Activated gamma-delta T cell treated with anti-CD3 and anti-CD28 coated beads, Interleukin-2, amount 50 U/mL, for 16 hours (primary cell): Measurements from ENCODE around the gene PTCD2.
"Not testable (repeated sequence)": the region's sequence is repeated elsewhere in the genome, so short reads cannot be mapped to it uniquely, and the experiment has no call there.

Experiments used
- DNase-seq: peaks from one replicate; pipeline ENCODE4 v3.0.0-alpha.2; 2020; ENCODE audit warnings: low read depth

PTCD2 gene

GRCh38 chr5:72298136-72298535, 22.0 kb upstream of the PTCD2 start:
- DNase-seq = not testable (repeated sequence)

DNA sequence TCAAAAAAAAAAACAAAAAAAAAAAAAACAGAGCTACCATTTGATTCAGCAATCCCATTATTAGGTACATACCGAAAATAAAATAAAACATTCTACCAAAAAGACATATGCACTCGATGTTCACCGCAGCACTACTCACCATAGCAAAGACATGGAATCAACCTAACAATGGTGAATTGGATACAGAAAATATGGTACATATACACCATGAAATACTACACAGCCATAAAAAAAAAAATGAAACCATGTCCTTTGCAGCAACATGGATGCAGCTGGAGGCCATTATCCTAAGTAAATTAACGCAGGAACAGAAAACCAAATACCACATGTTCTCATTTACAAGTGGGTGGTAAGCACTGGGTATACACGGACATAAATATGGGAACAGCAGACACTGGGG, 21.5 kb upstream of the PTCD2 start:
- DNase-seq = no peak

DNA sequence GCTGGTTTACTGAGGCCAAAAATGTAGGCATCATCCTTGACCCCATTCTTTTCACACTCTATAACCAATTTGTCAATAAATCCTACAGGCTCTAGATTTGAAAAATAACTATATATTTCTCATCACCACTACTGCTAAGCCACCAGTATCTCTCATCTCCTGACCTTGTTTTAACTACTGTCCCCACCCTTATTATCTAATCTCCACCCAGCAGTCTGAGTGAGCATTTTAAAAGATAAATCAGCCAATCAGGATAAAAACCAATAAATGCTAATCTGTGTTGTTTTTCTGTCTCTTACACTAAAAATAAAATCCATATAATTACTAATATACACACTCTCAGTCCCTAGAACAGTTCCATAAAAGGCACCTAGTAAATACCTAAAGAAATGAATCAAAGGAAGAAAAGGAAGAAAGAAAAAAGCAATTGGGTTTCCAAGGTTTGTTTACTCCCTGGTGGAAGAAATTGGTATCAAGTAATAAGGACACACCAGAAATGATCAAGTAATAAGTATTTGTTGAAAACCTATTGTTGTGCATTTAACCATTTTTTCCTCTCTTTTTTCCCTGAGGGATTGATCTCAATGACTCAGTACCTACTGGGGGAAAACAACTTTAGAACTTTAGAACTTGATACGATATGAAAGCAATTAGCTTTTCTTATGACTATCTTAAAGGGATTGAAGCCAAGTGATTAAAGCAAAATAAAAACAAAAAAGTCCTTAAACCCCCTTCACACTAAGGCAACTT, 19.4 kb upstream of the PTCD2 start:
- no peak for DNase-seq

DNA sequence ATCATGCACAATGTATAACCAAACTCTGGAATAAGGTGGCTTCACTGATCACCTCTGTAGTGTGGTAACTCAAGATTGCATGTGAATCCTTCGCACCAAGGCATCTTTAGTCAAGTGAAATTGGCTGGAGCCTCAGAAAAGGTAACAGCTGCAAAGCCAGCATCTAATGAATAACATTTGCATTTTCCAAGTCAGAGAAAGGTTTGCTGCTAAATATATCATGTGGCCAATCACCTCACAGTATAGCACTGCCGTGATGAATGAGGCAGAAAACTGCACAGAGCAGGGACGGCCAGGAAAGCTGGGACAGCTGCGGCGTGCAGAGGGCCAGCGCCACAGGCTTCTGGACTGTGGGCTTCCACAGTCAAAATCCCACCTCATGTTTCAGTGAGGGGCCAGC, 18.6 kb upstream of the PTCD2 start:
- DNase-seq = no peak

DNA sequence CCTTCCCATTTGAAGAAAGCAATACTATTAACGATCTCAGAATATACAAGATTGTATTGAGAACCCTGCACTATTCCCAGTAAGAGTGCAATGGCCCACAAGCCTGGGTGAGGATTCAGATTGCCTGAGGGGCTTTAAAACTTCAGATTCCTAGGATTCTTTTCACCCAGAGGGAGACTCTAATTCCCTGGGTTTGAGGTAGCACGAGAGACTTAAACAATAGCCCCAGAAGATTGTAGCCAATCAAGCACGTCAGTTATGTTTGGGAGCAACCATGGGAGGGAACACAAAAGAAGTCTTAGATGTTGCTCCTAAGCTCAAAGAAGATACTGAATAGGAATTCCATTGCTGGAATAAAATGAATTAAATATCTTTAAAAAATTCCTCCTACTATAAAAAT, 18.0 kb upstream of the PTCD2 start:
- DNase-seq = no peak

GRCh38 chr5:72305194-72306142, 14.7 kb upstream of the PTCD2 start:
- no peak for DNase-seq

- DNase-seq = no peak
Observed at GRCh38 chr5:72307573-72307967, 12.6 kb upstream of the PTCD2 start.

GRCh38 chr5:72307968-72308852, 12.0 kb upstream of the PTCD2 start:
- peak; percentile 93 for DNase-seq

DNA sequence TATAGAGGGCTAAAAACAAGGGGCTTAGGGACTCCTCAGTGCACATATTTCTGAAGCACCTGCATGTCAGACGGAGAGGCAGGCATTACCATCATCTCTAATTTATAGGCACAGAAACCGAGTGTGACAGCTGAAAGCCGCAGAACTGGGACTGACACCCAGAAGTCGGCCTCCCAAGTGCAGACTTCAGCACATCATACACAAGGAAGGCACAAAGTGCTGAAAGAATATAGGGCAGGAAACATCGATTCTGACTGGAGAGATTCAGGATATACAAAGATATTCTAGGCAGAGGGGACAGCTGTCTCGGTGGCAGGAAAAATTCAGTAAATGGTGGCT, 11.4 kb upstream of the PTCD2 start:
- DNase-seq = no peak

- DNase-seq = no peak
Observed at GRCh38 chr5:72313141-72313540, 7.0 kb upstream of the PTCD2 start.

DNA sequence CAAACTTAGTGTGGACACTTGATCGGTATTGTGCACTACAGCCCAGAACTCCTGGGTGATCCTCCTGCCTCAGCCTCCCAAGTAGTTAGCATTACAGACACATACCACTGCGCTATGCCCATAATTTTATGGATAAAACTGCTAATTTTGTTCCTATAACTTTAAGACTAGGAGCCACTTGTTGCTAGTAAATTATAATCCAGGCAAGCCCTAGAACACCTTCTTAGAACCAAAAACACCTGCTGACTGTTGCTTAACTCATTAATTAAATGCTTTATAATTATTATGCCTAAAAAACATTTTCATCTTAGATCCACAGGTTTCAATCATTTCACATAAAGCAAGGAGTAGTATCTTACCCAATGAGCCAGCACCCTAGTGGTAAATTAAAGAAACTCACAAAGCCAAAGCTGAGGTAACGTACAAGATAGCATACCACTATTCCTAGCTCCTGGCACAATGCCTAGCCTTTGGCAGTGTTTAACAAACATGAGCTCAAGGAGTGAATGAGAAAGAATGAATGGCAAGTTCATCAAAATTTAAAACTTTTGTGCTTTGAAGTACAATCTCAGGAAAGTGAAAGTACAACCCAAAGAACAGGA, 5.5 kb upstream of the PTCD2 start:
- DNase-seq = no peak

GRCh38 chr5:72319435-72319975, 668 bp upstream of the PTCD2 start:
- not testable (repeated sequence) for DNase-seq

- no peak for DNase-seq
Observed at GRCh38 chr5:72324189-72324825, 4.1 kb downstream of the PTCD2 start.

DNA sequence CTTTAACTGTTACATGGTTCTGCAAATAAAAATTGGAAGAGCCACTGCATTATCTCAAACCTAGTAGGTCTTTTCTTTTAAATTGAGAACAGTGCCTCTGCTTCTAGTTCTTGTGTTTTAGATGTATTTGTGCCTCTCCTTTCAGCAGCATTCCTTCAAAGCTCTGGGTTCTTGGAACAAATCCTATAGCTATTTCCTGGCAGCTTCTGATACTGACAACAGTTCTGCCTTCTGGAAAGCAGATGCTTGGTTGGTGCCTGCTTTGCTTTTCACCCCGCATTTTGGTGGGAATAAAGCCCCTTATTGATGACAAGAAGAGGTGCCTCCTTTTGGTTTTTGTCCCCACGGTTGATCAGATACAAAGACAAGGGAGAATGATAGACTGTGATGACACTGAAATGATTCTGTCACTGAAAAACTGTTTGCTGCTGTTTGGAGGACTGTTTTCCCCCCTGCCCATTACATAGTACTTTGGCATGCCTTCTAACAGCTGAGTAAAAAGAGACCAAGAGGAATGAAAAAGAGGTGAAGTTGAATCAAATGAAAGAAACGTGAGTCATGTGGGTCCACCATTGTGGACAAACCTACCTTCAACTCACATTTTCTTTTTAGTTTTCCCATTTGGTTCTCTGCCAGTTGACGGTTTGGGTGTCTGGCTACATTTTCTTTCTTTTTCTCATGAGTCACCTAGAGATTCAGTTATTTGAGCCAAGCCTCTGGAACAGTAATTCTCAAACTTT, 5.6 kb downstream of the PTCD2 start:
- no peak for DNase-seq

- no peak for DNase-seq
Observed at GRCh38 chr5:72326306-72326649, 6.1 kb downstream of the PTCD2 start.

DNA sequence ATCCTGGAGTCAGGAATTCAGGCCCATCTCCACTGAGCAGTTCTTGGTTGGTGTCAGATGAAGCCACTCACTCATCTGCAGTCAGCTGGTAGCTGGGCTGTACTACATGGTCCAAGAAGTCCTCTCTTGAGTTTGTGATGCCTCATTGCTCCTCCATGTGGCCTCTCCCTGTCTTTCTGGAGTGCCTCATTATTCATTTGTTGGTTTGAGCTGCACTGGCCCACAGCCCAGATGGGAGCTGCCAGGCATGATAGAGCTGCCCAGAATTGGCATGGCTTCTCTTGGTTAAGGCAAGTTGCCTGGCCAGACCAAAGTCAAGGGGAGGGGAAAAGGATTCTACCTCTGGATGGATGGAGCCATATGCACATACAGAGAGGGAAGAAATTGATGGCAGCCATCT, 8.0 kb downstream of the PTCD2 start:
- DNase-seq = no peak

- no peak for DNase-seq
Observed at GRCh38 chr5:72330712-72331111, 10.5 kb downstream of the PTCD2 start.

- no peak for DNase-seq
Observed at GRCh38 chr5:72337159-72337558, 17.0 kb downstream of the PTCD2 start.

GRCh38 chr5:72338689-72339209, 18.6 kb downstream of the PTCD2 start:
- DNase-seq = no peak

- no peak for DNase-seq
Observed at GRCh38 chr5:72346398-72346797, 26.2 kb downstream of the PTCD2 start.
